Fibroblast of upper back skin (primary cell): ENCODE measurements around the gene METAP1D.

Source experiments
- DNase-seq: peaks from one replicate; pipeline ENCODE4 v3.0.0-alpha.2; 2013

METAP1D gene

DNA sequence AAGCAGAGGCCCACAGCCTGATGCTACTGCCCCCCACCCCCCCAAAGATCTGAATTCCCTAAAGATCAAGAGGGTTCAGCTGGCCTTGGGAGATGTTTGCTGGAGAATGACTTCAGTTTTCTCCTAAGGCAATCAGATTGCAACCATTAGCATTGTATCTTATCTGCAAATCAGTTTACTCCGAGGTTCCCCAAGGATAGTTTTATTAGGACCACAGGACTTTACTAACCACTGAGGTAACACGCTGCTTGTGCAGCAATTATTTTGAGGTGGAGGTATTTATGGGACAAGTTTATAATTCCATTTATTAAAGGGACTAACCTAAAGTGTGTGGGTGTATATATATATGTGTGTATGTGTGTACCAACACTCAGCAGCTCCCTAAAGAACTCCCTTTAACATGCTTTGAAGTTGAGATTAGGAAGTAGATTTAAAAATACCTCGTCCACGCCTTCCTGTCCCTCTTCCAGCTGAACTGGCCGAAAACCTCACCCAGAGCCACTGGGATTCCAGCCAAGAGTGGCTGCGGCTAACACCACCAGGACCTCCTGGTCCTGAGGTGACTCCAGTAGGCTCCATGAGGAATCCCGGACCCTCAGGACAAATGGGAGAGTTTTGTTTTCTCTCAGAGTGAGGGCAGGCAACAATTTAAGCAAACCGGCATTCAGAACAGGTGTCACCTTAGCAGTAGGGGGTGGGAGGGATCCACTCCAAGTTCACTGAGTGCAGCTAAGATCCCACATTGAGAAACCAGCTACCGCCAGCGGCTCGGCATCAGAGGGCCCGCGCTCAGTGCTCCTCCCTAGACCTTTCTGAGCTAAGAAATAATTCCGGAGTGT is 82.6 kb downstream of the METAP1D start:
- DNase-seq: no peak

DNA sequence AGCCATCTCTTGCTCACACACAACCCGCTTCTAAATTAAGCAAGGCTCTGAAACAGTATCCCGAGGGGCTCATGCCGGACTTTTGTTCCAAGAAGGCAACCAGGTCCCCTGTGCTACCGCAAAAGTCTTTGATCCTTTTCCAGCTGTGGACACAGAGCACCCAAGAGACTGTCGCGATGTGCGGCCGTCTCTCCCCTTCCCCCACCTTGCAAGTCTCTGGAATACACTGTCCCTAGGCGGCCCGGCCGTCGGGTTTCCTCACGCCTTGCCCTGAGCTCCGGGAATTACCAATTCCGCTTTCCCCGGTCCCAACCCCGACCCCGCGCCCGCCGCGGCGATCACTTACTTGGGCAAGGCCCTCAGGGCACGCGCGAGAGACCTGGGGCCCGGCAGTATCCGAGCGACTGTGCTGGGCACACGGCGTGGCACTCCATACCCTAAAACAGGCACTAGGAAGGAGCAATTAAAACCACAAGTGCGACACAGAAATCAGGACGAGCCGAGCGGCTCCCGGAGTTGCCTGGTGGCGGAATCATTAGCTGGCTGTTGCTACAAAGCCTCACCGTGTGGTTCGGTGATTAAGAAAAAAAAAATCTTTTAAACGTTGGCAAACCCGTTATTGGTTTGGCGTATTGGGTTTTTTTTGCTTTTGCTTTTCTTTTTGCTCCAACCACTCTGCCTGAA is 83.3 kb downstream of the METAP1D start:
- DNase-seq: no peak

DNA sequence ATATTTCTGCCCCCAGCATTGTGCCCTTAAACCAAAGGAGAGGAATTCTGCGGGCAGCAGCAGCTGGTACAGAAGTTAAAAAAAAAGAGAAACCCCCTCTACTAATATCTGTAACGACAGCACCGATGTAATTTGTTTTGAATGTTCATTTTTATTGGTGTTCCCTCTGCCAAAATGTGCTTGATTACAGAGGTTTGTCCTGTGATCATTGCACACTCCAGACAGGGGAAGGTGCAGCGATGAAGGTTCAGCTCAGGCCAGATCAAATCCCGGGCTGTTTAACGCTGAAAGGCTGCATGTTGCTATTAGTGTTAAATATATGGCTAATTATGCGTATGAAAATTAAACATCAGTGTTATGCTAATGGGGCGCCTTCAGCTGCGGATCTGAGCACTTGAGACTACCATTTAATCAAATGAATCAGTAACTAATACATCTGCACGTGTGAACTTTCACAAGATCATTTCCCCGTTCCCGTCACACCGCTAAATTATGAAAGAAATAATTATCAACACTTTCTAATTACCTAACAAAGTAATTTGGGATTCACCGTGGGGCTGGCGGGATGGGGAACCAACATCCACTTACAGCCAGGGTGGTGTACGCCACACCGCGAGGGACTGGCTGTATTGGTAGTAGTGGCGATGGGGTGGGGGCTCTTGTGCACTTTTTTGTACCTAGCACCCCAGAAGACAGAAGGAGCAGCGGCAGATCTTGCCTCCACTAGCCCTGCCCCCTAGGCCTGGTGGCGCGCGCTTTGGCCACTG is 84.1 kb downstream of the METAP1D start:
- DNase-seq: no peak

DNA sequence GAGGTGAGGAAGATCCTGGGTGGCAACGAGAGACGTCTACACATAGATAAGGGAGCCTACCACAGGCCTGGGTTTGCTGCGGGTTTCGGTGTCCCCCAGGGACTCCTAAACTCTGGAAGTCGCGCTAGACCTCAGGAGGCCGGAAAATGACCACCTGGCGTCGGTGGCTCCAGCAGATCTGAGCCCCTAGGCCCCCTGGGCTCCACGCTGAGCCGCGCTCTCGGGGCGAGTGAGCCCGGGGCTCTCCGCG is 84.6 kb downstream of the METAP1D start:
- no peak for DNase-seq

DNA sequence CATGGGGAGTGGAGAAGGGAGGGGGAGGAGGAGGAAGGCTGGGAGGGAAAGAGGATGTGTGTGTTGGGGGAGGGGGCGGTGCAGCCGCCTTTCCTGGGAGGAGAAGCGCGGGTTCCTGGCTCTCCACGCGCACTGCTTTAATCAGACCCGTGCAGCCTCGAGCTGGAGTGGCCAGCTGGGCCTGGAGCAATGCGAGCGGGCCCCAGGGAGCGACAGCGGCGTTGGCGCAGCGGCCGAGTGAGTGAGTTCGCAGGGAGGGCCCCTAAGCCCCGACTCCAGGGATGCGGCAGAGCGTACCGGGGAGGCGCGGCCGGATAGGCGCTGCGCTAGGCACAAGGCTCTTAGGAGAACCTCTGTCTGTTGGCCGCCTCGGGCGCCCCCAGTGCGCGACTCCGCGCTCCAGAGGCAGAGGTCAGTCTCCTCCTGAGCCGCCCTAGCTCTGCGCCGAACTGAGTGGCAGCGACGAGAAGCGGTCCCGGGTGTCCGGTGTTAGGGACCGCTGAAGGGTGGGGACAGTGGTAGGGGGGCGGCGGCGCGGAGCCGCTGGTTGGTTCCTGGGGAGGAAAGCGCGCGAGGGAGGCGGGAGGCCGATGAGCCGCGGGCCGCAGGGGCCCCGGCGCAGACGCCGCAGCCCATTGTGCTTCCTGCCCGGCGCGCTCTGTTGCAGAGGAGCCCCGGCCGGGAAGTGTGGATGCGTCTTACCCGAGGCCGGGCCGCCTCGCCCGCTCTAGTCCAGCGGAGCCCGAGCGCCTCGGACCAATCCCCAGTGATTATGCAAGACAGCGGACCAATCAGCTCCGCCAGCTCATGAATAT is 85.1 kb downstream of the METAP1D start:
- DNase-seq: peak; percentile 95

DNA sequence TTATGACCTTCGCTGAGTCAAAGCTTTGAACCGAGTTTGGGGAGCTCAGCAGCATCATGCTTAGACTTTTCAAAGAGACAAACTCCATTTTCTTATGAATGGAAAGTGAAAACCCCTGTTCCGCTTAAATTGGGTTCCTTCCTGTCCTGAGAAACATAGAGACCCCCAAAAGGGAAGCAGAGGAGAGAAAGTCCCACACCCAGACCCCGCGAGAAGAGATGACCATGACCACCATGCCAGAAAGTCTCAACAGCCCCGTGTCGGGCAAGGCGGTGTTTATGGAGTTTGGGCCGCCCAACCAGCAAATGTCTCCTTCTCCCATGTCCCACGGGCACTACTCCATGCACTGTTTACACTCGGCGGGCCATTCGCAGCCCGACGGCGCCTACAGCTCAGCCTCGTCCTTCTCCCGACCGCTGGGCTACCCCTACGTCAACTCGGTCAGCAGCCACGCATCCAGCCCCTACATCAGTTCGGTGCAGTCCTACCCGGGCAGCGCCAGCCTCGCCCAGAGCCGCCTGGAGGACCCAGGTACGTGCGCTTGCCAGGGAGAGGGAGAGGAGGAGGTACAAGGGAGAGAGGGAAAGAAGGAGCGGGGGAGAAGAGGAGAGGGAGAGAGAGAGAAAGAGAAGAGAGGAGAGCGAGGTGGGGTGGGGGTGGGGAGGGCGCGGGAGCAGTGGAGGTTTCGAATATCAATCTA is 85.9 kb downstream of the METAP1D start, which contains the start of gene DLX1:
Gene DLX1, plus strand, starts transcription at position 48 of the 700 bp plus-strand sequence. Its CDS starts 171 bp downstream, at position 219.
- DNase-seq: no peak

DNA sequence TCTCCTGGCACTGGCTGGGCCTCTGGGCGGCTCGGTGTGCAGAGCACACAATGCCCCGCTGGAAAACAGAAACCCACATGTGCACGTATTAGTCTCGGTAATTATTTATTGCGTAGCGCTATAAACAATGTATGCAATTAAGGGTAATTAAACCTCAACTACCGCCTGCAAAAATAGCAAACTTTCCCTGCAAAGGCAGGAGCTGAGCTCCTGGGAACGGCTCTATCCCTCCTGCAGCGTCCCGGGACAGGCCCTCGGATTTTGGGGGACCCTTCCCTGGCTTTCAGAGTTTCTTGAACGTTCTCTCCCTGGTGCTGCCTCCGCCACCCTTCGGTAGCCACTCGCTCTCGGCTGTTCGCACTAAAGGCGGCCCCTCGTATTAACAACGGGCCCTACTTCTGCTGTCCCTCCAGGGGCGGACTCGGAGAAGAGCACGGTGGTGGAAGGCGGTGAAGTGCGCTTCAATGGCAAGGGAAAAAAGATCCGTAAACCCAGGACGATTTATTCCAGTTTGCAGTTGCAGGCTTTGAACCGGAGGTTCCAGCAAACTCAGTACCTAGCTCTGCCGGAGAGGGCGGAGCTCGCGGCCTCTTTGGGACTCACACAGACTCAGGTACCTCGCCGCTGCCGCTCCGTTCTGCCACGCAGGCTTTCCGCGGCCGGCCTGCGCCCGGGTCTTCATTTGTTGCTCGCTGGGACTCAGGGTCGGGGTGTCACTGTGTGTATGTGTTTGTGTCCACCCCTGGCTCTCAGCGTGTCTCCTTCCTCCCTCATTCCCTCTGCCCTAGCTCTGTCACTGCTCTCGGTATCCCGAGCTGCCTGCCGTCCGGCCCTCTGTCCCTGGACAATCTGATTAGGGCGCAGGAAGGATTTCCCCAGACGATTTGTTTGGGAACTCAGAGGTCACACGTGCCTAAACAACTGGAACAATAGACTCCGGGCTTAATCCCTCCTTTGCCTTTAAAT is 86.8 kb downstream of the METAP1D start:
- no peak for DNase-seq

DNA sequence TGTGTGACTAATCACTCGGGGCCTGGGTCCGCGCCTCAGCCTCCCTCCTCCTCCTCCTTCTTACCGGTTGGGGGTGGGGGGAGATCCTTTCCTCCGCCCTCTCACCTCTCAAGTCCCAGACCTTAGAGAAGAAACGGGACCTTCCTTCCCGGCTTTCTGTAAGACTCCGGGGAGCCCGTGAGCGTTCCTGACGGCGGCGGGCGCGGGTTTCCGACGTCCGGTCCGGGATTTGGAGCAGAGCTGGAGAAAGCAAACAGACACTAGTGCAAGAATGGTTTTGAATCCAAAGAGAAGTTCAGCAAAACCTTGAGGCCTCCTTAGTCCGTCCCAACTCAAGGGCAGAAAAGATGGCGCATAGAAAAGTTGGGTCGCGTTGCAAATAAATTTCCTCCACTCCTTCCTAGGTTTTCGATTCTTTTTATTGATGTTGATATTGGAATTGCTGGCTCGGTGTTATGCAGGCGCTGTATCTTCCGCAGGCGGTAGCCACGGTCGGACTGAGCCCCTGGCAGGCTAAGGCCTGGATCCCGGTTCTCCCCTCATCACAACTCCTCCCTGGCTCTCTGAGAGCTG is 87.5 kb downstream of the METAP1D start:
- no peak for DNase-seq

DNA sequence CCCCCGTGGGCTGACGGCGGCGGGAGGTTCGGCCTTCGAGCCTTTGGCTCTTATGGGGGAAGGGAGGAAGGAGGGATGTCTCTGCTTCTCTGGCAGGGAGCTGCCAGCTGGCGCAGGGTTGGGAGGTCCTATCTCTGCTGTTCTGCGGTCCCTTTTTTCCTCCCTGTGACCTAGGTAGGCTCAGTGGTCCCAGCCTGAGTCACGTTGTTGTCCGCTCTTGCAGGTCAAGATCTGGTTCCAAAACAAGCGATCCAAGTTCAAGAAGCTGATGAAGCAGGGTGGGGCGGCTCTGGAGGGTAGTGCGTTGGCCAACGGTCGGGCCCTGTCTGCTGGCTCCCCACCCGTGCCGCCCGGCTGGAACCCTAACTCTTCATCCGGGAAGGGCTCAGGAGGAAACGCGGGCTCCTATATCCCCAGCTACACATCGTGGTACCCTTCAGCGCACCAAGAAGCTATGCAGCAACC is 88.1 kb downstream of the METAP1D start:
- DNase-seq: no peak

DNA sequence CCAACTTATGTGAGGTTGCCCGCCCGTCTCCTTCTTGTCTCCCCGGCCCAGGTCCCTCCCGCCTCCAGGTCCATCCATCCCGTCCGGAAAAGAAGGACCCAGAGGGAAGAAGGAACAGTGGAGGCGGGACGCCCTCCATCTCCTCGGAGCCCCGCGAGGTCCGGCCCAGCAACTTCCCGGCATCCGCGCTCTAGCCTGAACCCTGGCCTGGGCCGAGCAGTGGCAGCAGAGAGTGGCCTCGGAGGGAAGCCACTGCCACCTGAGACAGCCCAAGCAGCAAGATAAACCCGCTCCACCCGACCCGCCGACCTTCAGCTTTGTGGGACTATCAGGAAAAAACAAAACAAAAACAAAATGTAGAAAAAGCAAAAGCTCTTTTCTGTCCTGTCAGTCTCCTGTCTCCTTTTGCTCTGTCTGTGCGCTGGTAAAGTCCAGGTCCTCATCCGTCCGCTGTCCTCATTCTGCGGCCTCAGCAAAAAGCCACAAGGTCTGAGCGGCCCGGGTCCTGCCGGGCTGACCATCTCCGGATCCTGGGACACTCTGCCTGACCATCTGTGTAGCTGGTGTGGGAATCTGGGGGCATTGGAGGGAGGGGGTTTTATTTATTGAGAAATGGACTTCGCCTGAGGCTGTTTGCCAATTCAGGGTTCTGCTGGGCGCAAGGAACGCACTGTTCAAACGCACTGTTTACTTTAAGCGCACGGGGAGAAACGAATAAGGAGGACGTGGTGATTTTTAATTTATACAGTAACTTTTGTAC is 88.7 kb downstream of the METAP1D start:
- DNase-seq: no peak

DNA sequence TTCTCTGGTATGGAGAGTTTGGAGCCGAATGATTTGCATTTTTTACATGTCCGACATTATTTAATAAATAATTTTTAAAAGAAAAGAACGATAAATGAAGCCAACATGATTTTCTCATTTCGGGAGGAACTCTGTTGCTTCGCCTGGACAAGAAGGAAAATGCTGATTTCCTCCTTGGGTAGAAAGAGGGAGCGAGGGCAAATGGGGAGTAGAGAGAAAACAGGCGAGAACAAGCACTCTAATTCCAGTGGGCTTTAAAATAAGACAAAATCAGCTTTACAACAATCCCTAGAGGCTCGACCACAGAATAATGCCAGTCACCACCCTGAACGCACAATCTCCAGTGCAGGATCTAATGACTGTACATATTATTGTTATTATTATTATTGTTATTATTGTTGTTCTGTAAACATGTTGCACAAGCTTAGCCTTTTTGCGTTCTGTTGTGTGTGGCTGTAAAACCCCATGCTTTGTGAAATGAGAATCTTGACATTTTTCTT is 89.3 kb downstream of the METAP1D start:
- no peak for DNase-seq

DNA sequence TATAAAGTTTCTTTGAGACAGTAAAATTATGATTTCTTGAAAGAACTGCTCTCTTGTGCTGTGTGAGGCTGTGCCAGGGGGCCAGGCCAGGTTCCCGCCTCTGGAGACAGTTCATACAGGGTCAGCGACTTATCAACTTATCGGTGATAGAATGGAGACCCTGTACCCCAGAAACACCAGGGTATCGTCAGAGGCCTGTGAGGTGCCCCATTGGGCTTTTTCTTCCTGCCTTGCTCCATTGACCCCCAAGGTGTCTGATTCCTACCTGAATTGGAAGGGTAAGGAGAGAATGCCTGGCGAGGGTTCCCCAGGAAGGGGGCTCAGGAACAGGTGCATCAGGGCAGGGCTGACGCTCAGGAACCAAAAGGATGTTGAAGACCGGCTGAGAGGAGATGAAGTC is 89.9 kb downstream of the METAP1D start:
- DNase-seq: no peak

DNA sequence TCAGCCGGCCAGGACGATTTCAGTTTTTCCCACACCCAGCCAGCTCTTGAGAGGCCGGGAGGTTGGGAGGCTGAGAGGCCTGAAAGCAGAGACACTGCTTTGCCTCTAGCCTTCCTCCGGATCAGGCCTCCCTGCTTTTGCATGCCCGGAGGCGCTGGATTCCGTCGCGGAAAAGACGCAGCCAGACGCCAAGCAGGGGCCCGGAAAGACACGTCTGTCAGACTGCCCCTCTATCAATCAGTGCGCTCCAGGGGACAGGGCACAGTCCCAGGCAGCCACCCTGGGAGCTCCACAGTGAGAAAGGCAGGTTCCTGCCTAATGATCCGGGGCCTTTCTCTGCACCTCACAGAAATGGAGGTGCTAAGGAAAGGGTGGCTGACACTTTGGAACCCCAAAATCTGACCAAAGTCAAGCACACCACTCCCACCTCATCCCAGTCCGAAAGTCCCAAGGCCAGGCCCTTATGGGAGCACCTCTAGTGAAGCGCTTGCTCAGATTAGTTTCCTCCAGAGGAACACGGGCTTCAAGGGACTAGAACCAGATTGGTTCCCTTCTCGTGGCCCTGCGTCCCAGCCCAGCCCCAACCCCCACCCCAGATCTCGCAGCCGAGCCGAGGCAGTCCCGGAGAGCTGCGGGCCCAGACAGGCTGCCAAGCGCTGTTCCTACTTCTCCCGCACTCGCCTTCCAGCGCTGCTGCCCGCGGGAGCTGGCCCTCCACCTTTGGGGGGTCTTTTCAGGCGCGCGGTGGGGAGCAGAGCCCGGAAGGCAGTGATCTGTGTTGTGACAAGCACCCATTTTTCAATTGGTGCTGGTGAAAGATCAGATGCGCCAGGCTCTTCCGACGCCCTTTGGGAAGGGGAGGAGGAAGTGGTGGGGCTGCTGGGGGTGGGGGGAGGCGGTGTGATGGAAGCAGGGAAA is 90.5 kb downstream of the METAP1D start:
- DNase-seq: no peak

DNA sequence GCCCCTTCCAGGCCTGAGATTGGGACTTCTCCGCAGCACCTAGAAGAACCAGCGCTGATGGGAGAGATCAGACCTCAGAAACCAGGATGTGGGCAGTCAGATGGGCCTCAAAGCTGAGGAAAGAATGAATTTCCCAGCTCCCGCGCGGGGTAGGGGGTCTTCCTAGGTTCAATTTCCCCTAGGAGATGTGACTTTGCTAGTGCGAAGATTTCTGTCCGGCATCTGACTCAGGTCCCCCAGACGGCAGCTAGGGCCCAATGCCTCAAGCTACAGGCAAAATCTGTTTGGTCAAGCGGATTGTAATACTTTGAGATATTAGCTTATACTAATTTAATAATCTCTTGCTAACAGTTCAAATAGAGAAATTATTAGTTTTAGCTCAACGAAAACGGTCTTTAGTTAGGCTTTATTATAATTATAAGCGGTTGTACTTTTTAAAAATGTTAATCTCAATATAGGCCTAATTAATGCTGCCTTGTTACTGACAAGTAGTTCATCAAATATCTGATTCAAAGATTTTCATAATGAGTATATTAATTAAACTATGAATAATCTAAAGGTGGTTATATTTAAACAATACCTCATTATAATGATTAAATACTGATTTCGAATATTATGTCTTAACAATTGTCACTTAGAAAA is 91.4 kb downstream of the METAP1D start:
- no peak for DNase-seq

DNA sequence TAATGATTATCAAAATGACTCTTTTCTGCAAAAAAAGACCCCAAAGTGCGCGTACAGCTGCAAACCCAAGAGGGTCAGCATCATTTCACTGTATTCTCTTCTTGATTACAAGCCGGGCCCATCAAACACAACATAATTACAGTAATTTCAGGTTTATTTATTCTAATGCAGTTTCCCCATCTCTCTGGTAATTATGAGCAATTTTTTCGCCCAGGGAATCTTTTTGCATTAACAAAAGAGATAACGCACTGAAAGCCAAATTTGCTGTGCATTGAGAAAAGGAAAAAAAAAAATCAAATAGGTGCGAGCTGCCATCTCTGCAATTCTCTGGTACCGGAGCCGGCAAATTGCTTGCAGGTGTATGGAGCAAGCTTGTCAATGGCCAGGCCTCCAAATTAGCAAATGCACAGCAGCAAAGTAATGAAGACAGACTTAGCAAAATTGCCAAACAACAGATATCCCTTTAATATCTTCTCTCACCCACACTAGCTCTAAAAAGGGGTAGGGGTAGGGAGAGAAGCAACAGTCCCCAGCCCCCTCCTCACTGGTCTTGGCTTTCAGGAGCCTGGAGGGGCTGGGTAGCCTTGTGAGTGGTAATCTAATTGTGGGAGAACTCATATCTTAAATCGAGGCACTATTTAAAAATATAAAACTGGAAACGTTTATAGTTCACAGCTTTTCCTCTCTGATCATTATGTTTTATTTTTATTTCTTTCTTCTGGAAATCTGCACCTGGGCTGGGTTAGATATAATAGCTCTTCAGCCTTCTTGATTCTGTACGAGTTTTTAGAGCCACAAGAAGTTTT is 92.2 kb downstream of the METAP1D start:
- DNase-seq: no peak

DNA sequence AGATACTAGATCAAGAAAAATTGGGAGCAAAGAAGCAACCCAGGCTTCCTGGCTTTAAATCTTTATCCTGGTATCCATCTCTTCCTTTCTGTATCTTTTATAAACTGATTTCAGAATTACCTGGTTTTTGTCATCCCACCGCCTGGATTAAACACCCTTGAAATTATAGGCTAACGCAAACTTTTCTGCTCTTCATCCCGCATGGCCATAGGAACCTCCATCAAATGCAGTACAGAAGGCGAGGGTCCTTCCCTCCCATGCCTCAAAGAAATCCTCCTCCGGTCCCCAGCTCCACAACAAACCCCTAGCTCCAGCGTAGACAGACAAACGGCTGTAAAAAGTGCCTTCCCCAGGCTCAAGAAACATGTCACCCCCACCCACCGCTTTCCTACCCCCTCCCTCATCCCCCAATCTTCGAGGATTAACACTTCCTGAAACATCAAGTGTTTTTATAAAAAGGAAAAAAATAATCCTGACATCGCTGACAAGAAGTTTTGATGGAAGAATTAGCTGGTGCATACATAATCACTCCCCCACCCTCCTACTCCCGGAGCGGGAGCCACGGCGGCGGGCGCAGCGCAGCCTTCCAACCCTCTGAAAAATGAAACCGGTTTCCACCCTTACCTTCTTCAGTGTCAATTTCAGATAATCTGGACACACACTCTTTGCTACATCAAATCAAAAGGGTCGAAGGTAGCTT is 93.1 kb downstream of the METAP1D start:
- DNase-seq: no peak
